NCI-H82 treated with DMSO at 0.1 percent for 48 hours (cell line): ENCODE data around the gene PLXNC1.

ENCODE experiments used
- DNase-seq: peaks from one replicate; lab custom pipeline; 2025; ENCODE audit not compliant: unreplicated experiment; lab: John Stamatoyannopoulos, UW

PLXNC1 gene

GRCh38 chr12:94147991-94148738 is at the start of gene PLXNC1:
PLXNC1 (plus strand) TSS chr12:94148577; CDS start chr12:94148972, 395 bp downstream.
- no peak for DNase-seq

DNA sequence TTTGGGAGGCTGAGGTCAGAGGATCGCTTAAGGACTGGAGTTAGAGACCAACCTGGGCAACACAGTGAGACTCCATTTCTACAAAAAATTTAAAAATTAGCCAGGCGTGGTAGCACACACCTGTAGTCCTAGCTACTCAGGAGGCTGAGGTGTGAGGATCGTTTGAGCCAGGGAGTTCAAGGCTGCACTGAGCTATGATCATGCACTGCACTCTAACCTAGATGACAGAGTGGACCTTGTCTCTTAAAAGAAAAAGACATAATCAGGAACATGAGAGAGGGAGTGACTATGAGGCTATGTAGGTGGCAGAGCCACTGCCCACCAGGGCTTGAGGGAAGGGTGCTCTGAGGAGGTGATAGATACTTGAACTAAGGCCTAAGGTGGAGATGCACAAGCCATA is 49.2 kb upstream of the PLXNC1 start:
- DNase-seq: no peak

DNA sequence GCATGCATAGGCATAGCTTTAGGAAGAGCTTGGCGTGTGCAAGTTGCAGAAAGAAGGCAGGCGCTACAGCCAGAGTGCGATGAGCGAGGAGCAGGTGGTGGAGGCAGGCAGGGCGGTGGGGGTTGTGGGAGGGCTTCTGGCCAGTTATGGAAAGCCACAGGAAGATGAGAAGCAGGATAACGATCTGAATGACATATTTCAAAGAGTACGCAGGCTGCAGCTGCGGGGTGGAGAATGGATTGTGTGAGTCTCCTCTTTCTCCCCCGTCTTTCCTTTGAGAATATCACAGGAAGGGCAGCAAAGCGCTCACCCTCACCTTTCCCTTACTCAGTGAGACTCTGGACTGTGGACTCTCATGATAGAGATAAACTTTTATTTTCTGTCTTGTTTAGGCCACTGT is 48.7 kb upstream of the PLXNC1 start:
- DNase-seq: no peak

- no peak for DNase-seq
Measured at GRCh38 chr12:94100211-94100627, 48.2 kb upstream of the PLXNC1 start.

- DNase-seq: peak; percentile 50
Measured at GRCh38 chr12:94100990-94101737, 47.2 kb upstream of the PLXNC1 start.

- peak; percentile 77 for DNase-seq
Measured at GRCh38 chr12:94101738-94102660, 46.4 kb upstream of the PLXNC1 start.

- DNase-seq: no peak
Measured at GRCh38 chr12:94103986-94104385, 44.4 kb upstream of the PLXNC1 start.

GRCh38 chr12:94107910-94108309 is 40.5 kb upstream of the PLXNC1 start:
- DNase-seq: no peak

DNA sequence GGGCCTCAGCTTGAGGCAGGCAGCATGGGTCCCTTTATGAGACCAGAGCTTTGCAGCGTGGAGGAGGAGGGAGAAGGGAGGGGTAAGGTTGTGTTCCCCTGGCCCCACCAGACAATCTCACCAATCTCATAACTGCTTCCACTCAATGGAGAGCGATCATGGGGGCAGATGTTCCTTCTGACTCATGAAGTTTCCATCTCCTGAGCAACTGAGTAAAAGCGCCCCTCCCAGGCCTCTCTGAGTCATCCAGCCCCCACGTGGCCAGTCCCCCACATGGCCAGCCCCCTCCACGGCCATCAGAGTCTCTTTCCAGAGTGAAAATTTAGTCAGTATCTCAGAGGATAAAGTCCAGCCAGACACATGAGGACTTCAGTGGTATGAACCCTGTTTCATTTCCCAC is 39.2 kb upstream of the PLXNC1 start:
- DNase-seq: no peak

DNA sequence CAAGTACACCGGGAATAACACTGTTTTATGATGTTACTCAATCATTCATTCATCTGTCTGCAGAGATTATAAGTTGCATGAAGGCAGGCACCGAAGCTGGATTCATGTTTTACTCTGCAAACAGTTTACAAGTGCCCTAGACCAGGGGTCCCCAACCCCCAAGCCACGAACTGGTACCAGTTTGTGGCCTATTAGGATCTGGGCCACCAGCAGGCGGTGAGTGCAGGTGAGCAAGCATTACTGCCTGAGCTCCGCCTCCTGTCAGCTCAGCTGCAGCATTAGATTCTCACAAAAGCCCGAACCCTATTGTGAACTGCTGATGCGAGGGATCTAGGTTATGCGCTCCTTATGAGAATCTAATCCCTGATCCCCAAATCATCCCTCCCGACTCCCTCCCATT is 38.1 kb upstream of the PLXNC1 start:
- no peak for DNase-seq

GRCh38 chr12:94111302-94111701 is 37.1 kb upstream of the PLXNC1 start:
- no peak for DNase-seq

GRCh38 chr12:94112121-94112520 is 36.3 kb upstream of the PLXNC1 start:
- DNase-seq: no peak

GRCh38 chr12:94114166-94114565 is 34.2 kb upstream of the PLXNC1 start:
- DNase-seq: no peak

DNA sequence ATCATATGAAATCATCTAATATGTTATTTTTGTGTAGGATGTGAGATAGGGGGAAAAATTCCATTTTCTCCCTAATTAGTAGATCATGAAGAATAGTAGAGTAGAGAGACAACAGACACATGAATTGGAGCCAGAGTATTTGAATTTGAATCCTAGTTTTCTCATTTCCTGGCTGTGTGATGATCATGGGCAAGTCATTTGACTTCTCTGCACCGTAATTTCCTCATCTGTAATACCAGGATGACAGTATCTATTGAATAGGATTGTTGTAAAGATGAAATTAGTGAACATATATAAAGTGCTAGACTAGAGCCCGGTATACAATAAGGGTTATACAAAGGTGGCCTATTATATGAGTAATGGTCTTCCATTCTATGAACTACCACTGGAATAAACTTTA is 32.2 kb upstream of the PLXNC1 start:
- no peak for DNase-seq

GRCh38 chr12:94121886-94122285 is 26.5 kb upstream of the PLXNC1 start:
- no peak for DNase-seq

GRCh38 chr12:94122591-94122990 is 25.8 kb upstream of the PLXNC1 start:
- no peak for DNase-seq

GRCh38 chr12:94123127-94123526 is 25.2 kb upstream of the PLXNC1 start:
- no peak for DNase-seq

DNA sequence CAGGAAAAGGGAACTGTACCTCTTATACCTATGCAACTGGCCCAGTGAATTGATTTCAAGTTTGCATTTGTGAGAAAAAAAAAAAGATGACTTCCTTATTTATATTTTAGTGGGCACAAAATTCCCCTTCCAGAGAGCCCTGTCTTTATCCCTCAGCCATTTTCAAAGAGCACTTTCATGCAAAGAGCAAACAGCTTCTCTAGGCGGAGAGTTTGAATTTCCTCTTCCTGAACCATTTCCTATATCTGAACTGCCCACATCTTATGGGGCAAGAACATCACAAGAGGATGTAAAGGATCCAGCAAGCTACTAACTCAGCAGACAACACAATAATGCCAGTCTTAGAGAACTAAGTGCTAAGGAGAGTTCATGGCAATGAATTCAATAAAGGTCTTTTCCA is 22.3 kb upstream of the PLXNC1 start:
- no peak for DNase-seq

- DNase-seq: no peak
Measured at GRCh38 chr12:94127239-94128131, 20.9 kb upstream of the PLXNC1 start.

- no peak for DNase-seq
Measured at GRCh38 chr12:94128280-94128679, 20.1 kb upstream of the PLXNC1 start.
